ENCODE data around the gene BECN2.

Gene BECN2

GRCh38 chr1:241950390-241950789 is 7.2 kb upstream of the BECN2 start:
- no peak for DNase-seq (ENCODE audit: low spot score)
- TF ChIP-seq, protein P1, sequence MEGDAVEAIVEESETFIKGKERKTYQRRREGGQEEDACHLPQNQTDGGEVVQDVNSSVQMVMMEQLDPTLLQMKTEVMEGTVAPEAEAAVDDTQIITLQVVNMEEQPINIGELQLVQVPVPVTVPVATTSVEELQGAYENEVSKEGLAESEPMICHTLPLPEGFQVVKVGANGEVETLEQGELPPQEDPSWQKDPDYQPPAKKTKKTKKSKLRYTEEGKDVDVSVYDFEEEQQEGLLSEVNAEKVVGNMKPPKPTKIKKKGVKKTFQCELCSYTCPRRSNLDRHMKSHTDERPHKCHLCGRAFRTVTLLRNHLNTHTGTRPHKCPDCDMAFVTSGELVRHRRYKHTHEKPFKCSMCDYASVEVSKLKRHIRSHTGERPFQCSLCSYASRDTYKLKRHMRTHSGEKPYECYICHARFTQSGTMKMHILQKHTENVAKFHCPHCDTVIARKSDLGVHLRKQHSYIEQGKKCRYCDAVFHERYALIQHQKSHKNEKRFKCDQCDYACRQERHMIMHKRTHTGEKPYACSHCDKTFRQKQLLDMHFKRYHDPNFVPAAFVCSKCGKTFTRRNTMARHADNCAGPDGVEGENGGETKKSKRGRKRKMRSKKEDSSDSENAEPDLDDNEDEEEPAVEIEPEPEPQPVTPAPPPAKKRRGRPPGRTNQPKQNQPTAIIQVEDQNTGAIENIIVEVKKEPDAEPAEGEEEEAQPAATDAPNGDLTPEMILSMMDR (IDR thresholded peaks at IDR 0.05; ENCODE audit: extremely low read depth, missing control alignments), result no peak

GRCh38 chr1:241962153-241962552 is 4.6 kb downstream of the BECN2 start:
- no peak for DNase-seq (ENCODE audit: low spot score)

GRCh38 chr1:241963722-241964121 is 6.2 kb downstream of the BECN2 start:
- no peak for DNase-seq (ENCODE audit: low spot score)
- TF ChIP-seq, protein P1 (IDR thresholded peaks at IDR 0.05; ENCODE audit: extremely low read depth, missing control alignments), result no peak

More at GRCh38 chr1:241962153-241962552, 4.6 kb downstream of the BECN2 start:
- TF ChIP-seq, protein P1 (IDR thresholded peaks at IDR 0.05; ENCODE audit: extremely low read depth, missing control alignments), result no peak

GRCh38 chr1:241964550-241965282 is 7.1 kb downstream of the BECN2 start:
- no peak for DNase-seq (ENCODE audit: low spot score)
- TF ChIP-seq, protein P1 (IDR thresholded peaks at IDR 0.05; ENCODE audit: extremely low read depth, missing control alignments), result no peak

DNA sequence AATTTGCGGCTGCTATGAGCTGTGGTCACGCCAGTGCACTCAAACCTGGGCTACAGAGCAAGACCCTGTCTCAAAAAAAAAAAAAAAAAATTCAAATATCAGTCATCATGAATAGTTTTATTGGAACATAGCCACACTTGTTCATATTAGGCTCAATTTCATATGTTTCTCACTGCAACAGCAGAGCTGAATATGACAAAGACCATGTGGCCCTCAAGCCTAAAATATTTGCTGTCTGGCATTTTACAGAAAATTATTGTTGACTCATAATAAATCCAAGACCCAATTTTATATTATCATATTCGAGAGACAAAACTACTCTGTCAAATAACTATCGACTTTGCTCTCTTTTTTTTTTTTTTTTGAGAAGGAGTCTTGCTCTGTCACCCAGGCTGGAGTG is 11.0 kb downstream of the BECN2 start:
- TF ChIP-seq, protein P1 (IDR thresholded peaks at IDR 0.05; ENCODE audit: extremely low read depth, missing control alignments), result no peak
- no peak for DNase-seq (ENCODE audit: low spot score)

GRCh38 chr1:241972703-241973369 is 15.3 kb downstream of the BECN2 start:
- TF ChIP-seq, protein P1 (IDR thresholded peaks at IDR 0.05; ENCODE audit: extremely low read depth, missing control alignments), result no peak
- DNase-seq (ENCODE audit: low spot score), result no peak

DNA sequence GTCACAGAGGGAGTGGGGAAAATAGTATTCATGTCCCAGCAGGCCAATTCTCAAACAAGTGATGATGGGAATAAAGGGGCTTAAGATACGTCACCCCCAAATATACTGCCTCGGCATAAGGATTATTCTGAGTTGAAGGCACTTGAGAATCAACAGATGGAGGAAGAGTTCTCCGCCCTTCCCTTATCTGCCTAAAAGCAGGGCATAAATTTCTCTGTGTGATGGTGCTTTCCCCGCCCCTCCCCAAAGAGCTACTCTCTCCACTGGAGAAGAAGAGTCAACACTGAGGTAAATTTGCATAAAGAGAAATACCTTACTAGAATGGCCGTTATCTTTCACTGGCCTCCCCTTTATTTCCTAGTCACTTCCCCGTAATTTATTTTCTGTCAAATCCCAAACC is 18.7 kb downstream of the BECN2 start:
- TF ChIP-seq, protein P1 (IDR thresholded peaks at IDR 0.05; ENCODE audit: extremely low read depth, missing control alignments), result no peak
- no peak for DNase-seq (ENCODE audit: low spot score)

All from GM20000 (cell line).